Measurements from ENCODE around the gene BACH1.

DNA sequence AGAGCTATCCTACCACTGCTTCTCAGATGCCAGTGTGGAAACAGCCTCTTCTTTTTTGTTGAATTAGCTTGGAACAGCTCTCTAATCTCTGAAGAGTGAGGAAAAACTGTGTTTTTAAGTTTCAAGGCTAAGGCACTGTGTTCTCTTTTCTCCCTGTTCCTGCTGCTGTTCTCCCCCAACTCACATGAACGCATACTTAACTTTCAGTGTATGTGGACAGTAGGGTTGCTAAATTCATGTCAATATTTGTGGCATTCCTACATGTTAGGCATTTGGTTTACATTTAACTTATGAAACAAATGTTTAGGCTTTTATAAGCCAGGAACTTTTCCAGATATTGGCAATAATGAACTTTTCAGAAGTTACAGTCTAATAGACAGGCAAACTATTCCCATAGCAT is 6.8 kb downstream of the BACH1 start:
- TF ChIP-seq, protein P1, sequence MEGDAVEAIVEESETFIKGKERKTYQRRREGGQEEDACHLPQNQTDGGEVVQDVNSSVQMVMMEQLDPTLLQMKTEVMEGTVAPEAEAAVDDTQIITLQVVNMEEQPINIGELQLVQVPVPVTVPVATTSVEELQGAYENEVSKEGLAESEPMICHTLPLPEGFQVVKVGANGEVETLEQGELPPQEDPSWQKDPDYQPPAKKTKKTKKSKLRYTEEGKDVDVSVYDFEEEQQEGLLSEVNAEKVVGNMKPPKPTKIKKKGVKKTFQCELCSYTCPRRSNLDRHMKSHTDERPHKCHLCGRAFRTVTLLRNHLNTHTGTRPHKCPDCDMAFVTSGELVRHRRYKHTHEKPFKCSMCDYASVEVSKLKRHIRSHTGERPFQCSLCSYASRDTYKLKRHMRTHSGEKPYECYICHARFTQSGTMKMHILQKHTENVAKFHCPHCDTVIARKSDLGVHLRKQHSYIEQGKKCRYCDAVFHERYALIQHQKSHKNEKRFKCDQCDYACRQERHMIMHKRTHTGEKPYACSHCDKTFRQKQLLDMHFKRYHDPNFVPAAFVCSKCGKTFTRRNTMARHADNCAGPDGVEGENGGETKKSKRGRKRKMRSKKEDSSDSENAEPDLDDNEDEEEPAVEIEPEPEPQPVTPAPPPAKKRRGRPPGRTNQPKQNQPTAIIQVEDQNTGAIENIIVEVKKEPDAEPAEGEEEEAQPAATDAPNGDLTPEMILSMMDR (IDR thresholded peaks at IDR 0.05; ENCODE audit: extremely low read depth in 1 of 2, insufficient read depth in 1 of 2, low read depth in 1 of 2, low read length in 2 of 2): no peak
- no peak for TF ChIP-seq JUN (IDR thresholded peaks at IDR 0.05; ENCODE audit: borderline replicate concordance, insufficient read depth, insufficient read length, low read depth)
- TF ChIP-seq, protein P2, sequence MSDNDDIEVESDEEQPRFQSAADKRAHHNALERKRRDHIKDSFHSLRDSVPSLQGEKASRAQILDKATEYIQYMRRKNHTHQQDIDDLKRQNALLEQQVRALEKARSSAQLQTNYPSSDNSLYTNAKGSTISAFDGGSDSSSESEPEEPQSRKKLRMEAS (IDR thresholded peaks at IDR 0.05; ENCODE audit: insufficient read depth, insufficient read length): no peak

All from endothelial cell of umbilical vein (primary cell).